Muscle layer of duodenum (tissue), 2 donors: ENCODE results near the gene RBMY1F.
"Not testable (repeated sequence)": the region's sequence is repeated elsewhere in the genome, so short reads cannot be mapped to it uniquely, and the experiment has no call there.

Experiments used
- H3K27ac ChIP-seq: one replicate; pipeline ENCODE4 v1.7.0; 2013; ENCODE audit warnings: mild to moderate bottlenecking, low read length
- H3K27me3 ChIP-seq: one replicate; pipeline ENCODE4 v1.7.0; 2013; ENCODE audit warnings: low read depth, mild to moderate bottlenecking, control low read depth, low read length
- H3K36me3 ChIP-seq, 2 donors: one replicate each; pipeline ENCODE4 v1.7.0; 2013; ENCODE audit warnings: low read length in 2 of 2, control low read depth in 1 of 2, mild to moderate bottlenecking in 1 of 2; ENCODE audit not compliant: insufficient read depth in 2 of 2, control insufficient read depth in 1 of 2
- H3K4me1 ChIP-seq, 2 donors: one replicate each; pipeline ENCODE4 v1.7.0; 2013; ENCODE audit warnings: low read length in 2 of 2, mild to moderate bottlenecking in 2 of 2, control low read depth in 1 of 2, moderate library complexity in 1 of 2; ENCODE audit not compliant: insufficient read depth in 2 of 2, control insufficient read depth in 1 of 2
- H3K4me3 ChIP-seq, 2 donors: one replicate each; pipeline ENCODE4 v1.7.0; 2013; ENCODE audit warnings: low read length in 2 of 2, low read depth in 1 of 2, mild to moderate bottlenecking in 1 of 2
- H3K9me3 ChIP-seq, 2 donors: one replicate each; pipeline ENCODE4 v1.7.0; 2013; ENCODE audit warnings: low read length in 2 of 2, control low read depth in 1 of 2, mild to moderate bottlenecking in 1 of 2; ENCODE audit not compliant: control insufficient read depth in 1 of 2
- donor health status: healthy.

RBMY1F gene

GRCh38 chrY:22182823-22183222, at the start of gene RBMY1F:
Gene RBMY1F (minus strand): TSS chrY:22182923. CDS start chrY:22180969, 1,954 bp downstream.
- not testable (repeated sequence) for H3K4me1 ChIP-seq, H3K9me3 ChIP-seq, H3K4me3 ChIP-seq, H3K27me3 ChIP-seq, H3K36me3 ChIP-seq, H3K27ac ChIP-seq

DNA sequence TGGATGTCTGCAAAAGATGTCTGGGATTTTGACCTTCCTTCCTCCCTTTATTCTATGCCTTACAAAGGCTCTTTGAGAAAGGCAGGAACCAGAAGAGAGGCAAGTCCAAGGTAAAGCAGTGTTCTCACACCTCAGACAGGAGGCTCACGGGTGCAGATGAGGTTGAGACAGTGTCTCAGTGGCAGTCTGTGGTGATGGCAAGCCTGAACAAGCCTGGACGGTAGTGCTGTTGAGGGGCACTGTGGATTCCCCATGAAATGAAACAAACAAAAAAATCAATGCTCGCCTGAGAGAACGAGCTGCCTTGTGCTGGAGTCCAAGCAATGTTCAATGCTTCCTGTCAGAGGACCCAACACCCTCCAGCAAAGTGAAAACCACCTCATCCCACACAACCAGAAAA, 31.6 kb downstream of the RBMY1F start:
- H3K36me3 ChIP-seq, H3K9me3 ChIP-seq, H3K4me3 ChIP-seq, H3K27me3 ChIP-seq, H3K27ac ChIP-seq, H3K4me1 ChIP-seq: not testable (repeated sequence)

DNA sequence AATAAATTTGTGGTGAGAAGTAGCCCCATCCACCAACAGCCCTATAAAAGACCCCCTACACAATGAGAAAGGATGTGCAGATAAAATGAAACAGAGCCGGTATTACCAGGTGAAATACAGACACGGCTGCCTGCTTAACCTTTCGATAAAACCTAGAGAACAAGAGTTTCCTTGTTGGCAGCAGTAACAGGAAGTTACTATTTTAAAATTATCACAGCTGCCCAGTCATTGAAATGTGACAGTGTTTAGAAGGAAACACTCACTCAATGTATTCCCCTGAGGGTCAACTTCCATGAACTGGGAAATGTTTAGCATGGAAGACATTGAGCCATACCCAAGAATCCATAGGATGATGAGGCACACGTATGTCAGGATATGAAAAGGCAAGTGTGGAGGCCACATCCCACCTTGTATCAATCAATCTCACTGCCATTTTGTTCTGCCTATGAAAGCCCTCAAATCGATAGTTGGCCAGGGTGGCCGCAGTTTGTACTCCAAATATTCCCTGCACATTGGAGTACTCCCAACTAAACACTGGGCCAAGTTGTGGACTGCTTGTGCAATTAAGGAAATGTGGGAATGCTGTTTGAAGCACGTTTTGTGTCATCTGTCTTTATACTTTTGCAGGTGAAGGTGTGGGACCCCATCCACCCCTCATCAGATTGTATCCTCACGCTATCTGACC, 41.6 kb downstream of the RBMY1F start:
- H3K4me1 ChIP-seq, H3K27me3 ChIP-seq, H3K4me3 ChIP-seq, H3K36me3 ChIP-seq, H3K27ac ChIP-seq, H3K9me3 ChIP-seq: not testable (repeated sequence)

- not testable (repeated sequence) for H3K4me1 ChIP-seq
These were observed 48.0 kb downstream of the RBMY1F start for GRCh38 chrY:22134719-22135118.

DNA sequence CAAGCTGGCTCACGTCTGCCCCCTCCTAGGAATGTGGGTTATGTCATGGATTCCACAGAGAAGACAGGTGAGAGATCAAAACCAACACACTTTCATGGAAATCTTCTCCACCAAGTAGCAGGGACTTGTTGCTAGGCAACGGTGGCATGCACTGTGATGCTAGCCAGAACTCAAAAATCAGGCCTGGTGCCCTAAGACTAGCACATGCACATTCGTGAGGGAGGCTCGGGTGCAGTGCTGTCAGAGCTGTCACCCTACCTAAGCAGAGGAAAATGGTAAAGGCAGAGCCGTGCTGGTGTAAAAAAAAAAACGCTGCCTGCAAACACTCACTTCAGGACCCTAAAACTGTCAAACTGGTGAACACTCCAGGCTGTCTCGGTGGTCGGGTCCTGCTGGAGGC, 52.2 kb downstream of the RBMY1F start:
- not testable (repeated sequence) for H3K4me1 ChIP-seq, H3K4me3 ChIP-seq, H3K27ac ChIP-seq, H3K27me3 ChIP-seq, H3K9me3 ChIP-seq, H3K36me3 ChIP-seq

More at GRCh38 chrY:22134719-22135118, 48.0 kb downstream of the RBMY1F start:
- not testable (repeated sequence) for H3K36me3 ChIP-seq, H3K27ac ChIP-seq, H3K9me3 ChIP-seq, H3K27me3 ChIP-seq, H3K4me3 ChIP-seq
